Stimulated activated CD8-positive, alpha-beta memory T cell treated with anti-CD3 and anti-CD28 coated beads, Interleukin-2, amount 100 ng/mL, for 48 hours (primary cell): ENCODE results near the gene HPSE2.
"Not testable (repeated sequence)": the region's sequence is repeated elsewhere in the genome, so short reads cannot be mapped to it uniquely, and the experiment has no call there.

Experiments
- DNase-seq, 2 donors: peaks; one replicate each; pipeline ENCODE4 v3.0.0-alpha.2; 2020; ENCODE audit warnings: low read depth in 2 of 2

HPSE2 gene

GRCh38 chr10:99161165-99161564, 74.5 kb downstream of the HPSE2 start:
- no peak for DNase-seq

GRCh38 chr10:99143651-99144050, 92.0 kb downstream of the HPSE2 start:
- DNase-seq, result no peak

GRCh38 chr10:99143011-99143410, 92.6 kb downstream of the HPSE2 start:
- DNase-seq, result no peak

- not testable (repeated sequence) for DNase-seq
Measured at GRCh38 chr10:99132897-99133296, 102.8 kb downstream of the HPSE2 start.

- no peak for DNase-seq
Measured at GRCh38 chr10:99125879-99126278, 109.8 kb downstream of the HPSE2 start.

GRCh38 chr10:99124376-99124775, 111.3 kb downstream of the HPSE2 start:
- DNase-seq, result no peak

- DNase-seq, result no peak
Measured at GRCh38 chr10:99123851-99124250, 111.8 kb downstream of the HPSE2 start.

- no peak for DNase-seq
Measured at GRCh38 chr10:99123336-99123735, 112.3 kb downstream of the HPSE2 start.

- no peak for DNase-seq
Measured at GRCh38 chr10:99119258-99119748, 116.3 kb downstream of the HPSE2 start.

GRCh38 chr10:99115703-99116102, 119.9 kb downstream of the HPSE2 start:
- no peak for DNase-seq

GRCh38 chr10:99085358-99085757, 150.3 kb downstream of the HPSE2 start:
- DNase-seq, result no peak

GRCh38 chr10:99084161-99084560, 151.5 kb downstream of the HPSE2 start:
- DNase-seq, result no peak

- DNase-seq, result no peak
Measured at GRCh38 chr10:99080275-99080945, 155.2 kb downstream of the HPSE2 start.

- no peak for DNase-seq
Measured at GRCh38 chr10:99062591-99062990, 173.1 kb downstream of the HPSE2 start.

- DNase-seq, result no peak
Measured at GRCh38 chr10:99058762-99059161, 176.9 kb downstream of the HPSE2 start.

- DNase-seq, result no peak
Measured at GRCh38 chr10:99057936-99058690, 177.5 kb downstream of the HPSE2 start.

- no peak for DNase-seq
Measured at GRCh38 chr10:99045671-99046070, 190.0 kb downstream of the HPSE2 start.

- no peak for DNase-seq
Measured at GRCh38 chr10:99042051-99042771, 193.4 kb downstream of the HPSE2 start.

GRCh38 chr10:99041468-99041867, 194.2 kb downstream of the HPSE2 start:
- DNase-seq, result no peak

- DNase-seq, result no peak
Measured at GRCh38 chr10:99013885-99014284, 221.8 kb downstream of the HPSE2 start.

GRCh38 chr10:99010286-99010685, 225.4 kb downstream of the HPSE2 start:
- DNase-seq, result no peak

- no peak for DNase-seq
Measured at GRCh38 chr10:99008054-99008453, 227.6 kb downstream of the HPSE2 start.

- DNase-seq, result no peak
Measured at GRCh38 chr10:99007457-99007856, 228.2 kb downstream of the HPSE2 start.
